HUES6 (cell line): ENCODE measurements around the gene FUT9.
"Not testable (repeated sequence)": the region's sequence is repeated elsewhere in the genome, so short reads cannot be mapped to it uniquely, and the experiment has no call there.

Source experiments
- H3K27ac ChIP-seq: 2 replicates; pipeline ENCODE4 v1.7.0; 2013; ENCODE audit warnings: low read depth, mild to moderate bottlenecking, low read length, inconsistent platforms
- H3K27me3 ChIP-seq: 2 replicates; pipeline ENCODE4 v1.6.1; 2013; ENCODE audit warnings: low read length; ENCODE audit not compliant: control insufficient read depth, insufficient read depth
- H3K36me3 ChIP-seq: 2 replicates; pipeline ENCODE4 v1.6.1; 2013; ENCODE audit warnings: low read length; ENCODE audit not compliant: control insufficient read depth, insufficient read depth
- H3K4me1 ChIP-seq: 2 replicates; pipeline ENCODE4 v1.6.1; 2013; ENCODE audit warnings: low read length; ENCODE audit not compliant: control insufficient read depth, insufficient read depth
- H3K4me3 ChIP-seq: 2 replicates; pipeline ENCODE4 v1.5.1; 2013; ENCODE audit warnings: low read depth, low read length
- H3K9ac ChIP-seq: one replicate; pipeline ENCODE4 v1.6.1; 2013; ENCODE audit warnings: mild to moderate bottlenecking, low read length
- H3K9me3 ChIP-seq: 2 replicates; pipeline ENCODE4 v1.6.1; 2013; ENCODE audit warnings: low read depth, low read length; ENCODE audit not compliant: control insufficient read depth, insufficient read depth

Gene FUT9

DNA sequence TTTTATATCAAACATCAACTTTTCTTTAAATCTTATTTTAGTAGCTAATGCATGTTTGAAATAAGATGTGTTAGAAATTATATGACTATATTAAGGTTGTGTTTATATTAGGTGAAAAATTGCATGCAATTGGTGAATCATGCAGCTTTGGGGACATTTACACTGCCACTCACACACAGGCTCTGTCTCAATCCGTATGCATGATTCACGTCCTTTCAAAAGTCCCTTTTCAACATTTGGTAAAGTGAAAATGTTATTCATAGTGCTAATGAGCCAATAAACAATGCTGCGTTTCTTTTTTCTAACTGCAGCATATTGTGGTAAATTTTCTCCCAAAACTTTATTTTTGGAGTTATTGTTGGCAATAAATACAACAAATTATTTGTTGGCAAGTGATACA is 198.0 kb downstream of the FUT9 start:
- Histone ChIP-seq H3K4me1 (peaks cover 3% of the 10 kb centered on the region; the same call in 1 of the 2 replicates), H3K9ac (no peak overlapping the region), H3K36me3 (no peaks in the 10 kb centered on the region), H3K27ac (no peak overlapping the region), H3K27me3 (no peaks in the 10 kb centered on the region), H3K9me3 (no peaks in the 10 kb centered on the region), H3K4me3 (no peak overlapping the region)

DNA sequence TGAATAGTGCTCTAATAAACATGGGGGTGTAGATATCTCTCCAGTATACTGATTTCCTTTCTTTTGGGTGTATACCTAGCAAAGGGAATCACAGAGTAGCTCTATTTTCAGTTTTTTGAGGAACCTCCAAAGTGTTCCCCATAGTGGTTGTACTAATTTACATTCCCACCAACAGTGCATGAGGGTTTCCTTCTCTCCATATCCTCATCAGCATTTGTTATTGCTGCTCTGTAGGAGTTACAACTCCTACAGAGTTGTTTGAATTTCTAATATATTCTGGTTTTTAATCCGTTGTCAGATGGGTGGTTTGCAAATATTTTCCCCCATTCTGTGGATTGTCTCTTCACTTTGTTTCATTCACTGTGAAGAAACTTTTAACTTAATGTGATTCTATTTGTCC is 207.9 kb downstream of the FUT9 start:
- H3K9me3 ChIP-seq: no peaks in the 10 kb centered on the region
- H3K27ac ChIP-seq: no peak overlapping the region
- peaks cover 6% of the 10 kb centered on the region; the same call in 1 of the 2 replicates for H3K4me1 ChIP-seq
- H3K9ac ChIP-seq: no peak overlapping the region
- no peaks in the 10 kb centered on the region for H3K36me3 ChIP-seq
- no peaks in the 10 kb centered on the region for H3K27me3 ChIP-seq
- no peak overlapping the region for H3K4me3 ChIP-seq

- H3K27ac ChIP-seq: no peak overlapping the region
- no peaks in the 10 kb centered on the region for H3K27me3 ChIP-seq
- H3K4me3 ChIP-seq: no peak overlapping the region
- no peaks in the 10 kb centered on the region for H3K36me3 ChIP-seq
- H3K9me3 ChIP-seq: no peaks in the 10 kb centered on the region
- H3K4me1 ChIP-seq: peaks cover 6% of the 10 kb centered on the region; the same call in 1 of the 2 replicates
- no peak overlapping the region for H3K9ac ChIP-seq
Observed at GRCh38 chr6:96227135-96227534, 211.4 kb downstream of the FUT9 start.

DNA sequence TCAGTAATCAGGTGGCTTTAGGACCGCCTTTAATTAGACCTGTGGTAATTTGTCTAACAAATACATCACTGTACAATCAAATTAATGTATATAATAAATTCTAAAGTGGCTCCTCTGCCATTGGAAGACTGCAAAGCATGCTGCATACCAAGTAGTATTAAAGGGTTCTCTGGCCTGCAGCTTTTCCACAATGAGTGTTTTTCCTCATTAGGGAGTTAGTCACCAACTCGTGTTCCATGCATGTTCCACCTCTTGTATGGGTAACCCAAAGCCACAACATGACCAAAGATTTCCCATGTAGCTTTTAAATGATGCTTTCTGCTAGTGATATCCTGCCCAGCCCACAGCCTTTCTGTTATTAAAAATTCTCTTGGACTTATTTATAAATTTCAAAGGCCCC is 218.7 kb downstream of the FUT9 start:
- Histone ChIP-seq H3K36me3 (no peaks in the 10 kb centered on the region), H3K27me3 (no peaks in the 10 kb centered on the region), H3K27ac (no peak overlapping the region), H3K9me3 (no peaks in the 10 kb centered on the region), H3K9ac (no peak overlapping the region), H3K4me3 (no peak overlapping the region), H3K4me1 (no peaks in the 10 kb centered on the region)

- H3K36me3 ChIP-seq: no peaks in the 10 kb centered on the region
- no peaks in the 10 kb centered on the region for H3K9me3 ChIP-seq
- no peak overlapping the region for H3K4me3 ChIP-seq
- no peak overlapping the region for H3K9ac ChIP-seq
- no peak overlapping the region for H3K27ac ChIP-seq
- H3K27me3 ChIP-seq: no peaks in the 10 kb centered on the region
- no peaks in the 10 kb centered on the region for H3K4me1 ChIP-seq
Observed at GRCh38 chr6:96235927-96236326, 220.2 kb downstream of the FUT9 start.

DNA sequence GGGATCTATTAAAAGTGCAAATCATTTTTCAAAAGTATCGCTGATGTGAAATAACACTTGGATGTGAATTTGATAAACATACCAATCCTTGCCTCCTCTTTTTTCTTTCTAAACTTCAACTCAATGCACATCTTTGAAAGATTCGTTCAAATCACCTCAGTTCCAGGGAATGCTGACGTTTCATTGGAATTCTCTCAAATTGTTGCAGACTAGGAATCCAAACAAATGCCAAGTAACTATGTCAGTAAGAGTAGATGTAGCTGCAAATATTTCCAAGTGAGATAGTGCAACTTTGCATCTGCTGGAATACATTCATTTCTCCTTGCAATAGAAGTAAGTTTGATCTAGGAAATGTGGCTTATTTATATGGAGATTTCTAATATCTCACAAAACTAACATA is 220.7 kb downstream of the FUT9 start:
- Histone ChIP-seq H3K9me3 (no peaks in the 10 kb centered on the region), H3K4me1 (no peaks in the 10 kb centered on the region), H3K27me3 (no peaks in the 10 kb centered on the region), H3K27ac (no peak overlapping the region), H3K9ac (no peak overlapping the region), H3K36me3 (no peaks in the 10 kb centered on the region), H3K4me3 (no peak overlapping the region)

DNA sequence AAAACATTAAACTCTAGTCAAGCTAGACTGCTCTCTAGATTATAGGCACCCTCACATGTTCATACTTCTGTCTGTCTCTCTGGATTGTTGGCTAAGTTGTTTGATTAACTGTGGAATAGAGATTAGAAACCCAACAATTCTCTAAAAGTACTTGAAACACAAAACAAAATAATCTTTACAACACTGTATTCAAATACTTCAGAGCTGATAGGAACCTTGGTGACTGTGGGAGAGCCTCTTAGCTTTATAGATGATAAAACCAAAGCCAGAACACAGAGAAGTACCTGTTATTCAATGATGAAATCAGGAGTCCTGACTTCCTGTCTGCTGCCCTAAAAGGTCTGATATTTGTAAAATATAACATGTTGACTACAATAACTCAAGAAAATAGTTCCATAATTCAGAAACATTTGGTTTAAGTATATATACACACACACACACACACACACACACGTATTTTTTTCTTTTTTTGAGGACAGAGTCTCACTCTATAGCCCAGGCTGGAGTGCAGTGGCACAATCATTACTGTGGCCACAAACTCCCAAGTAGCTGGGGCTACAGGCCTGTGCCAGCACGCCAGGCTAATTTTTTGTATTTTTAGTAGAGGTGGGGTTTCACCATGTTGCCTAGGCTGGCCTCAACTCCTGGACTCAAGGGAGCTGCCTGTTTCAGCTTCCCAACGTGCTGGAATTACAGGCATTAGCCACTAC is 222.0 kb downstream of the FUT9 start:
- no peak overlapping the region for H3K4me3 ChIP-seq
- no peaks in the 10 kb centered on the region for H3K9me3 ChIP-seq
- H3K27ac ChIP-seq: no peak overlapping the region
- H3K4me1 ChIP-seq: no peaks in the 10 kb centered on the region
- H3K9ac ChIP-seq: no peak overlapping the region
- H3K36me3 ChIP-seq: no peaks in the 10 kb centered on the region
- H3K27me3 ChIP-seq: no peaks in the 10 kb centered on the region

GRCh38 chr6:96246563-96246962 is 230.8 kb downstream of the FUT9 start:
- H3K27ac ChIP-seq: no peak overlapping the region
- no peaks in the 10 kb centered on the region for H3K9me3 ChIP-seq
- no peaks in the 10 kb centered on the region for H3K36me3 ChIP-seq
- no peak overlapping the region for H3K4me3 ChIP-seq
- H3K9ac ChIP-seq: no peak overlapping the region
- H3K27me3 ChIP-seq: no peaks in the 10 kb centered on the region
- H3K4me1 ChIP-seq: no peaks in the 10 kb centered on the region

DNA sequence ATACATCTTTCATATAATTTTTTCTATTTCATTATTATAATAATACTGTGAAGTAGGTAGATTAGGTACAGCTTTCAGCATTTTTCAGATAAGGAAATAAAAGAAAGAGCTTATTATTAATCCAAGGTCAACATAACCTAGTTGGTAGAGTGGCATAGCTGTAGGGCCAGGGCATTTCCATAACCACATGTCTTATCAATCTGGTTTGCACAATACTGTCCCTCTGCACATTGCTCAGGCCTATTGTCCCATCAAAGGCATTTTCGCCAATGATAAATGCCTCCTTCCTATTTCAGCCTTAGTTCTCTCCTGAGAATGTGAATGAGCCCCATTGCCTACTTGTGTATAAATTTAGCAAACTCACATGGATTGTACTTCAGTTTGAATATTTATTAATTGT is 234.0 kb downstream of the FUT9 start:
- no peaks in the 10 kb centered on the region for H3K9me3 ChIP-seq

GRCh38 chr6:96257751-96258150 is 242.0 kb downstream of the FUT9 start:
- no peak overlapping the region for H3K27ac ChIP-seq
- no peak overlapping the region for H3K4me3 ChIP-seq
- H3K4me1 ChIP-seq: no peaks in the 10 kb centered on the region
- no peaks in the 10 kb centered on the region for H3K36me3 ChIP-seq
- no peaks in the 10 kb centered on the region for H3K27me3 ChIP-seq
- H3K9ac ChIP-seq: no peak overlapping the region
- no peaks in the 10 kb centered on the region for H3K9me3 ChIP-seq

More for the DNA sequence above, 234.0 kb downstream of the FUT9 start:
- H3K36me3 ChIP-seq: no peaks in the 10 kb centered on the region
- no peaks in the 10 kb centered on the region for H3K4me1 ChIP-seq
- H3K4me3 ChIP-seq: no peak overlapping the region
- no peak overlapping the region for H3K9ac ChIP-seq
- no peaks in the 10 kb centered on the region for H3K27me3 ChIP-seq
- H3K27ac ChIP-seq: no peak overlapping the region

DNA sequence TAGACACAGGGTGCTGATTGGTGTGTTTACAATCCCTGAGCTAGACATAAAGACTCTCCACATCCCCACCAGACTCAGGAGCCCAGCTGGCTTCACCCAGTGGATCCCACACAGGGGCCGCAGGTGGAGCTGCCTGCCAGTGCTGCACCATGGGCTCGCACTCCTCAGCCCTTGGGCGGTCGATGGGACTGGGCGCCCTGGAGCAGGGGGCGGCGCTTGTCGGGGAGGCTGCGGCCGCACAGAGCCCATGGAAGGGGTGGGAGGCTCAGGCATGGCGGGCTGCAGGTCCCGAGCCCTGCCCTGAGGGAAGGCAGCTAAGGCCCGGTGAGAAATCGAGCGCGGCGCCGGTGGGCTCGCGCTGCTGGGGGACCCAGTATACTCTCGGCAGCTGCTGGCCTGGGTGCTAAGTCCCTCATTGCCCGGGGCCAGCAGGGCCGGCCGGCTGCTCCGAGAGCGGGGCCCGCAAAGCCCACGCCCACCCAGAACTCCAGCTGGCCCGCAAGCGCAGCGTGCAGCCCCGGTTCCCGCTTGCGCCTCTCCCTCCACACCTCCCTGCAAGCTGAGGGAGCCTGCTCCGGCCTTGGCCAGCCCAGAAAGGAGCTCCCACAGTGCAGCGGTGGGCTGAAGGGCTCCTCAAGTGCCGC is 245.1 kb downstream of the FUT9 start:
- not testable (repeated sequence) for H3K9ac ChIP-seq, H3K27me3 ChIP-seq, H3K4me3 ChIP-seq, H3K4me1 ChIP-seq, H3K27ac ChIP-seq, H3K9me3 ChIP-seq, H3K36me3 ChIP-seq
